Stimulated activated naive CD4-positive, alpha-beta T cell treated with Interleukin-2 at 50 U/mL for 16 hours (primary cell): Measurements from ENCODE around the gene RUNX2.

Source experiments
- DNase-seq: peaks from one replicate; lab custom pipeline; 2025; lab: John Stamatoyannopoulos, UW

The RUNX2 gene

GRCh38 chr6:45351667-45352066, 23.5 kb downstream of the RUNX2 start:
- no peak for DNase-seq

GRCh38 chr6:45353654-45354053, 25.5 kb downstream of the RUNX2 start:
- DNase-seq, result no peak

- DNase-seq, result no peak
Observed at GRCh38 chr6:45364466-45364865, 36.3 kb downstream of the RUNX2 start.

GRCh38 chr6:45365036-45365435, 36.9 kb downstream of the RUNX2 start:
- DNase-seq, result no peak

GRCh38 chr6:45366534-45366933, 38.4 kb downstream of the RUNX2 start:
- DNase-seq, result no peak

- no peak for DNase-seq
Observed at GRCh38 chr6:45367999-45368398, 39.9 kb downstream of the RUNX2 start.

GRCh38 chr6:45369870-45370269, 41.7 kb downstream of the RUNX2 start:
- DNase-seq, result no peak

- no peak for DNase-seq
Observed at GRCh38 chr6:45371924-45372573, 43.9 kb downstream of the RUNX2 start.

- DNase-seq, result no peak
Observed at GRCh38 chr6:45375449-45375848, 47.3 kb downstream of the RUNX2 start.

GRCh38 chr6:45376310-45377042, 48.3 kb downstream of the RUNX2 start:
- no peak for DNase-seq

GRCh38 chr6:45377043-45377553, 49.0 kb downstream of the RUNX2 start:
- no peak for DNase-seq

GRCh38 chr6:45377554-45378333, 49.6 kb downstream of the RUNX2 start, which contains the start of gene SUPT3H:
Gene SUPT3H (minus strand): TSS chr6:45377934.
- peak; percentile 94 for DNase-seq

- DNase-seq, result peak; percentile 38
Observed at GRCh38 chr6:45378334-45378926, 50.3 kb downstream of the RUNX2 start.

- no peak for DNase-seq
Observed at GRCh38 chr6:45382391-45382790, 54.3 kb downstream of the RUNX2 start.

GRCh38 chr6:45386501-45386900, 58.4 kb downstream of the RUNX2 start:
- DNase-seq, result no peak

GRCh38 chr6:45387236-45387635, 59.1 kb downstream of the RUNX2 start:
- no peak for DNase-seq

GRCh38 chr6:45388328-45388727, 60.2 kb downstream of the RUNX2 start:
- no peak for DNase-seq

- no peak for DNase-seq
Observed at GRCh38 chr6:45394586-45395095, 66.5 kb downstream of the RUNX2 start.

- no peak for DNase-seq
Observed at GRCh38 chr6:45398075-45398813, 70.1 kb downstream of the RUNX2 start.

- DNase-seq, result no peak
Observed at GRCh38 chr6:45400021-45400420, 71.9 kb downstream of the RUNX2 start.

- DNase-seq, result no peak
Observed at GRCh38 chr6:45411959-45412358, 83.8 kb downstream of the RUNX2 start.
